SK-MEL-5 (cell line): ENCODE results near the gene SLC25A21. TPM values are rescaled to one million over a fixed set of nuclear protein-coding genes. Genes with fewer than 3 reads are reported as not detected.

Source experiments
- DNase-seq: peaks from one replicate; pipeline ENCODE4 v3.0.0-alpha.2; 2016; ENCODE audit warnings: low read depth, low spot score
- in situ Hi-C: cut with HindIII; loops from 2 replicates; pipeline ENCODE4 v1.10.0; 2016; ENCODE audit warnings: low sequenced_read_pairs, high pct_unique_total_duplicates, low pct_unique_long_range_greater_than_20kb
- total RNA-seq: library from RNA; depleted of rRNA; stranded (reverse); fragments of >200 nt; shearing (Covaris generic); gene quantifications from 2 replicates; pipeline ENCODE4 v1.2.3, GENCODE V29; 2014

SLC25A21 gene
- total RNA-seq, 1 experiment from 2014 or later: 1.8 TPM

DNA sequence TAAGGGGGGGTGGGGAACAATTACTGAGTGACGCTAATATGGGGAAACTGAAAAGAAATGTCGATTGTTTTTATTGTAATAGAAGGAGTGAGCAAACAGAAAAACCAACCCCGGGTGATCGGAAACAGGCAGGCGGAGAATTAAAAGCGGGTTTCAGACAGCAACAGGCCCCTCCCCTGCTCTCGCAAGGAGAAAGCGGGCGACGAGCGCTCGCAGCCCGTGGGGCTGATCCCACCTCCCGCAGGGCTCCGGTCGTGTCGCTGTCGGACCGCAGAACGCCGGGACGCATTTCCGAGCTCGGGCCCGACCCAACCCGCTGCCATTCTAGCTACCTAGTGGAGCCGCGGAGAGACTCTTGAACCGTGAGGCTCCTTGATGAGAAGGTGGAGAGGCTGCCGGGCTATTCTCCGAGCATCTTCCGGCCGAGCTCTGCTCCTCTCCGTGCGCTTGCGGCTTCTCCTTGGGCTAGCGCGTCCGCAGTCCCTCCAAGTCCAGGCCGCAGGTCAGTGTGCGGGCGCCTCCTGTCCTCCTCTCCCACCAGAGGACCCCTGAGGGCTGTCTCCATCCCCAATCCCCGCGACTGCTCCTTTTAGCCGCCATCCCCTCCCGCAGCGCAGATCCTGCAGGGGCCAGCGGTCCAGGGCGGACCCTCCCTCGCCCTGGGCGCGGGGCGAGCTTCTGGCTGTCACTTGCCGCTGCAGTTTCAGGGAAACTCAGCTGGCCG is 514.8 kb downstream of the SLC25A21 start:
- DNase-seq: no peak
- in situ Hi-C loops: no loop called here

DNA sequence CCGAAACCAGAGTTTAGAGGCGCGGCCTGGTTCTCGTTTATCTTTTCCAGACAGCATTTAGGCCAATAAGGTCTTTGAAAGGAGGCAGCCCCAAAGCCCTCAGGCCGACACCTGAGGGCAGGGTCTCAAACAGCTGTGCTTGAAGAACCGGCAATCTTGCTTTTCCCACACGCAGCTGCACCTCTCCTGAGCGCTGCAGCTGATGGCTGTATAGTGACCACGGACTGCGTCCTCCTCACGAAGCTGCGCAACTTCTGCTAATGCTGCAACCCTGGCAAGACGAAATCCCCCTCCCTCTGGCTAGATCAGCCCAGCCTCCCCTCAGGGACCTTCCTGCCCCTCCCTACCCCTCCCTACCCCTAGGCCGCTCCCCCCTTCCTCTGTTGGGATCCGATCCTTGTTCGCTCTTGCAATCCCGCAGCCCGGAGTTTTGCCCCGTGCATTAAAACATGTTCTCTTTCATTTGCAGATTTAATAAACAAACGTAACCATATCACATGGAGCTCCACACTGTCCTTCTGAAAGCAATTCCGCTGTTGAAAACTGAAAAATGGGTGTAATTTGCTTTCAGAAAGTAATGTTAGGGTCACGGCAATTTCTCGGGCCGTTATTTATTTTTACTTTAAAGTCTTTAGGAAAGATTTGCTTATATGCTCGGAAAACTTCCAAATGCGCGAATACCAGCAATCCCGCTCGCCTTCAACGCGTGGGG is 515.6 kb downstream of the SLC25A21 start:
- in situ Hi-C loops: no loop called here
- no peak for DNase-seq

DNA sequence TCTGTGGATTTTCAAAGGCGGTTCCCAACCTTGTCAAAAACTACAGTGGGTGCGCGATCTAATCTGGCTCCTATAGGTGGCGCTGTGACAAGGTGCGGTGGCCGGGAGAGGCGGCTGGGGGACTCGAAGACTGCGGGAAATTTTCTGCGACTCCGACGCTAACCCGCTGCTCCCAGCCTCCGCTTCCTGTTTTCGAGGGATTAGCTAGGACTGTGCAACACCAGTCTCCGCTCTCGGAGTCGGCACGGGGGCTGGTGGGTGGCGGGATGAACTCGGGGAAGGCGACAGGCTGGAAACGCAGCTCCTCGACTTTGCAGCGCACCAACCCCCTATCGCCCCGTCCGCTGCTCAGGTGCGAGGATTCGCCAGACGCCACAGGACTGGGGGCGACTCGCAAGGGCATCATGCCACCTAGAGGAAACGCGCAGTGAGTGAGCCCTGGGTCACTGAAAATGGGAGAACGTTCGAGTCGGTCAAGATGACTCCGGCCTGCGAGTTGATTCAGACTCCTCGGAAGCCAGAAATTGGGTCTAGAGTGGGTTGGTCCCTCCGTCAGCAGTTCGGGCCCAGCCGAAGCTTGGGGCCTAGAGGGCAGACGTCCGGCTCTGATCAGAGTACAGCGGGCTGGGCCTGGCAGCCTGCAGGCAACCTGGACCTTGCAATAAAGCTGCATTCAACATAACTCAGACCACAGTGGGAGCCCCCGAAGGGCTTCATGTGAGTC is 516.3 kb downstream of the SLC25A21 start:
- peak; percentile 56 for DNase-seq
- in situ Hi-C loops: no loop called here

DNA sequence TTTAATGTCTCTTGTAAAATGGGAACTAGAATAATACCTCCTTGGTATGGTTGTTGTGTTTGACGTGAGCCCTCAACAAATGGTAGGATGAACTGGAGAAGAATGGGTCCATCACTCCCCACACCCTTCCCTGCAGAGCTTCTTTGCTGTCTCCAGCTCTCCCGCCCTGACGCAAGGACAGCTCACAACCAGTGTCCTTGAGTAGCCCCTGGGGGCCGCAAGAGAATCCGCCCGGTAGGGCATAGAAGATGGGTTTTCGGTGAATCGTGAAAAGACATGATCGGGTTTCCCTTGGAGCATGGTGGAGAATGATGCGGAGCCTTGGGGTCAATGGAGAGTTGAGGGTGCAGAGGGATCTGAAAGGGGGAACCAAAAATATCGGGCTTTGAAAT is 516.8 kb downstream of the SLC25A21 start:
- in situ Hi-C loops: no loop called here
- DNase-seq: no peak

DNA sequence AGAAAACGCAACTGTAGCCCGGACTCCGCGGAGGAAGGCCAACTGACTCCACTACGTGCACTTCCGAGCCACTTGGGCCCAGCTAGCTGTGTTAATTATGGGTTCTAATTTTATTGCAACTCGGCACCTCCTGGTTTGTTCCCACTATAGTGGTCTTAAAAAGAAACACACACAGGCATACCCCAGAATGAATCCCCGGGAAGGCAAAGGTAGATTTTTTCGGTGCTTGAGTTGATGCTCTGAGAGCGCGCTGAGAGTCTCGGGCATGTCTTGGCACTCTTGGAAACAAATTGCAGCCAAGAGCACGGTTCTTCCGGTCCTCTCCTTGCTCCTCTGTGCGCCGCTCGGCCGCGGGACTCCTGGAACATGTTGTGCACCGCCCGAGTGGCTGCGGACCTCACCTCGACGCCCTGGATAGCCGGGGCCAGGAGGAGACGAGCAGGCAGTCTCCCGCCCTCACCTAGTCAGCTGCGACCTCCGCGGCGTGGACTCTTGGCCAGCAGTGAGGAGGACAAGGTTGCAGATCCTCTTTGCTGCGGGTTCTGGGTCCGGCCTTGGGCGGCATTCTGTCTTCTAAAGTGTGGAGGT is 517.5 kb downstream of the SLC25A21 start:
- DNase-seq: no peak
- in situ Hi-C loops: no loop called here

DNA sequence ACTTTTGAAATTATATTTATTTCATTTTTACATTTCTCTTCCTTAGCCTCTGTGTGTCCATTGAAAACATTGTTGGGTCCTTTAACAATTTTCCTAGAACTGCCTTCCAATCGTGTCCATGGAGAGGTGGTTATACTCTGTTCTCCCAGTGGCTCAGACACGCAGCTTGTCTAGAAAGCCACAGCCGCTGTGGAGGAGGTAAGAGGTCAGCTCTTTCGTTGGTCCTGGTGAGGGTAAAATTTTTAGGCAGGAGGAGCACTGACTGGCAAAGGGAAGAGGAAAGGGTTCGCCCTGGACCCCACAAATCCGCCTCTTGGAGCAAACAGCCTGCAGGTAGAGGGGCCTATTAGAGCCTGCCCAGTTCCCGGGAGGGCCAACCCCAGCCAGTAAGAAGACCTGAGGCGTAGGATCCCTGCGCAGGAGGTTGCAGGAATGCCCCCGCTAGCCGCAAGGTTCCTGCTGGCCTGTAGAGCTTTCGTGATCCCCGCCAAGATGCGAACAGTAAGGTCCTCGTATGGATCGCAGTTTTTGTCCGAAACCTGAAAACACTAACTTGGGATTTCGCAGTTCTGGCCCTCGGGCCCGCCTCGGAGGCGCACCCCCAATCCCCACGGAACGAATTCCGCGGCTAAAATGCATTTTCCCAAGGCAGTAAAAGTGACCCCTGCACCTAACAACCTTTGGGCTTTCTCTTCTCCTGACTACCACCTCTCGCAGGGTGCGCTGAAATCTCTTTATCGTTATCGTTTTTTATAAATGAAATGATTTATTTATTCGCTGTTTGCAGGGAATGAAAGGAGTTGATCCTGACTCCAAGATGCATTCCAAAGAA is 518.2 kb downstream of the SLC25A21 start:
- in situ Hi-C loops: no loop called here
- no peak for DNase-seq

DNA sequence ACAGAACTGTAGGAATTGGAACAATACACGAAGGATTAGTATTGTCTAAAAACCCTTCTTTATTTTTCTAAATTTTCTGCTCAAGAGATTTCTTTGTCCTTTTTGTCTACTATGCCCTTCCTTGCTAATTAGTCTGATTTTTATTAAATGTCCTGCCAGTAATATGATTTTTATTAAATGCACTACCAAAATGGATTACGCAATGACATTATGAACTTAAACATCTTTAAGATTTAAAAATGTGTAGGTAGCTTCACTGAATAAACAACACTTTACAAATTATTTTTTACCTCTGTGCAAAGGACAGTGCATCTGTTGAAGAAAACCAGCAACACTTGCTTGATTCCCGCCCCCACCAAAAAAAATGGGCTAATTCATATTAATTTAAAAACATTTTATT is 519.0 kb downstream of the SLC25A21 start:
- no peak for DNase-seq
- in situ Hi-C loops: no loop called here

DNA sequence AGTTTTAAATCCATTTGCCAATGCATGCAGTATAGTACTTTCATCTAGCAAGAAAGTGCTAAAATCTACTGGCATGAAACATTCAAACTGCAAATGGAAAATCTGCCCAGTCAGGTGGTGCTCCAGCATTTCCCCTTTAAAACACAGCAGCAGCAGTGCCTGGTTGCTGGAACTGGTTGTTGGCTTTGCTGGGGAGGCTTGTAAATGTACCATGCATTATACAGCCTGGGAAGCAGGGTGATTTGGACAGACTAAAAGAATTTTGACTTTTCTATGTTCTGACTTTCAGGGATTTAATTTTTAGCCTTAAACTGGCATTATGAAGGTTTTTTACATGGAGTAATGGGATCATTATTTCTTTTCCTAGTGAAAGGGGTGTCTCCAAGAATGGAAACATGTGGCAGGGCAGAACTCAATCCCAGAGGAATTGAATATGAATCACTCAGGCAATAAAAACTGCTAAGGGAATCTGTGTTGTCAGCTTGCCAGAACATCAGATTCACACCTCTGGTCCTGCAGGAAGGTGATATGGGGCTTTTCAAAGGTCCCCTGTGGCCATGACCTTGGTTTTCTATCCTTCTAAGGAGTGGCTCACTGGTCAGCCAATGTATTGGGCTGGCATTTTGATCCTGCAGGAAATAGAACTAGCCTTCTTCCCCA is 519.7 kb downstream of the SLC25A21 start:
- in situ Hi-C loops: no loop called here
- no peak for DNase-seq

DNA sequence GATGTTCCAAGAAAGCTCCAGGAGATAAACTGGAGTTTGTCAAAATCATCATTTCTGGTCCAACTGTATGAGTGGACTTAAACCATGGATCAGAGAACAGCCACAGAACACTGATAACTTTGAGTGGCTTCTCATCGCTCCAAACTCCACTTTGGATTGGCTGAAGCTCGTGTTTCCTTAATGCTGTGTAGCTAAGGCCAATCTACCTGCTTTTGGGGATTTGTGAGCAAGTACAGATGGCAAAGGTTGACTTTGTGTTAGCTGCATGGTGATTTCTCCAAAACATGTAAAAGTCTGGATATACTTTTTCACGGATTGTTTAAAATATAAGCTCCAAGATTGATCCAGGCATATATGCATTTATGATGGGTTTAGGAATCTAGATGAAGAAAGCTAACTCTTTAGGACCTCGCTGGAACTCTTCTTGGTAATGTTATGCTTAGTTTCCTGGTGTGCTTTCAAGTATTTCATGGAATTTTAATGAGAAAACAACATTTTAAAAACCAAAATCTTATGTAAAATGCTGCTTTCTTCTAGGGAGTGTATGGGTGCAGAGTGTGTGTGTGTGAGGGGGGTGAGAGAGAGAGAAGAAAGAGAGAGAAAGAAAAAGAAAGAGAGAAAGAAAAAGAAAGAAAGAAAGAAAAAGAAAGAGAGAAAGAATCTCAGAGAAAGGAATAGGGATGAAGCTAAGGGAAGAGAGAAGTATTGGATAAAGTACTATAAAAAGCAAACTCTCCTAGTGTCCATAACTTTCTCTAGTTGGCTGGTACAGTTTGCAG is 522.3 kb downstream of the SLC25A21 start:
- in situ Hi-C loops: loop anchor here (25.0 kb wide), 1 partner anchor 287 kb away; no protein-coding TSS in a partner anchor
- no peak for DNase-seq

DNA sequence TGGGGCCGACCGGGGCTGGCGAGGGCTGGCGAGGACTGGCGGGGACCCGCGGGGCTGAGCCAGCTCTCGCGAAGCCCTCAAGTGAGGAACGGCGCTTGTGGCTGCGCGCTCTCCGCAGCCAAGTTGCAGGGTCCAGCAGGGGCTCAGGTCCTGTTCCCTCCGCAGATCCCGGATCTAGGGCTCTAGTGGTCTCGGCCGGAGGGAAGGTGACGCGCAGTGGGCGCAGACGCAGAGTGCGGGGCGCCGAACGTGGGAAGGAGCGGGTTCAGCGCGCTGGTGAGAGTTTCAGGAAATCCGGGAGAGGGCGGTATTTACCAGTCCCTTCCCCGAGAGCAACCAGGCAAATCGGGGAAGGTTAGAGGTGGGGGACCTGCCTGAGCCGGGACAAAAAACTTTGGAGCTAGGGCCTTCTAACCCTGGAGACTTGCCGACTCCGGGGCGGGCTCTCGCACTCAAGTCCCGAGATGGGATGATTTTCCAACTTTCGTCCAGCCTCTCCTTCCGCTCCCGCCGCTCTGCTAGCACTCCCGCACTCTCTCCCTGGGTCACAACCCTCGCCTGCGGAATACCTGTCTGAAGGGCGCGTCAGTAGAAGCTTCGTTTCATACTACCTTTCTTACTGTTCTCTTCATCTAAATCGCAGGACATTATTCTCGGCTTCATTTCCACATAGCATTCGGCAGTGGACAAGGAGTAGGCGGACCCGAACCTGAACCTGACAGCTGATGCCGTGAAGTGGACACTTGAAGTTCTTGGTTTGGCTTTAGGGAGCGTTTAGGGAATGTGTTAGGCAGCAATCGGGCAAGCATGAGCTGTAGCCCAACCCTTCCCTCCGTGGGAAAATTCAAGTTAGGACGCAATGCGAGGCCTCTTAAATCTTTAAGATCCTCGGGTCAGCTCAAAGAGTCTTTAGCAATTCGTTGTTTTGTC is 524.3 kb downstream of the SLC25A21 start:
- DNase-seq: peak; percentile 64
- in situ Hi-C loops: loop anchor here (25.0 kb wide), 1 partner anchor 289 kb away; no protein-coding TSS in a partner anchor

DNA sequence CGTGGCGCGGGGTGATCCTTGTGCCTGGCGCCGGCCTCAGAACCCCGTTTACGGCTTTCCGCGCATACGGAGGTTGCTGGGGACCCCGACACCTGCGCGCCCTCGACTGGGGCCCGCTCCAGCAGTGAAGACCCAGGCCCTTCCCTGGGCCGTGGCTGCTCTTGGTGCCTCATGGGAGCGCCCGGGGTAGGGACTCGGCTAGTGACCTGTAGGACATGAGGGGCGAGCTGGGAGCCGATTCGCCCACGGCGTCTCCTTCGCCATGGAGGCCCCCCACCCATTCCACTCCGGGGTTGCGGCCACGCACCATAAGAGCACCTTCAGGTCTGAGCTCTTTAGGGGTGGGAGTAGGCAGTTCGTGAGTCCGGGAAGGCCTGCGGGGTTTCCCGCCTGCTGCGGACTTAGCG is 525.0 kb downstream of the SLC25A21 start:
- in situ Hi-C loops: loop anchor here (25.0 kb wide), 1 partner anchor 290 kb away; no protein-coding TSS in a partner anchor
- DNase-seq: no peak

DNA sequence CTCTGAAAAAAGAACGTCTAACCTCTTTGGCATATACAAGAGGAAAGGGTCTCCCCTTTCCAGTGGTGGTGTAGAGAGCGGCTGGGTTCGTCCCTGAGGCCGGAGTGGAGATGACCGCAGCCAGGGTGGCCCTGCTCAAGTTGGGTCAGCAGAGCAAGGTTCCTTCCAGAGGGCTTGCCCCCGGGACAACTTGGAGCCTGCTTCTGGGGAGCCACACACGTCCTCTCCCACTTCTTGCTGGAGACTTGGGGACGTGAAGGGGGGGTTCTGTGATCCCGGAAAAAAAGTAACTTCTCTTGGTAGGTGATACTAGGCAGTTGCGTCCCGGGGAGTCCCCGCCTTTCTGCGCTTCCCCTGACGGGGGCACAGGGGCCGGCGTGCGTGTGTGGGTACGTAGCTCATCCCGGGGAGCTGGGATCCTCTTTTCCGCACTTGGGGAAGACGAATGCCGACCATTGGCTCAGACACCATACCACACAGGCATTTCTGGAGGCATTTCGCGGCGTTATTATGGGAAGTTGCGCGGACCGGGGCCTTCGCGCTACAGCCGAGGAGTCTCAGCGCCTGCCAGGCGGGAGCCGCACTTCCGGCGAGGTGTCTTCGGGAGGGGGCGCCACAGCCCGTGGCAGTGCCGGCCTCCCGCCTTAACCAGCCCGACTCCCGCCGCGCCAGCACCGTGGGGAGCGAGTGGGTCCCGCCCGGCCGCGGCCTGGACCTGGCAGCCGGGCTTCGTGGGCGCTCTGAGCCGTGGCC is 525.6 kb downstream of the SLC25A21 start:
- no peak for DNase-seq
- in situ Hi-C loops: loop anchor here (25.0 kb wide), 1 partner anchor 290 kb away; no protein-coding TSS in a partner anchor

DNA sequence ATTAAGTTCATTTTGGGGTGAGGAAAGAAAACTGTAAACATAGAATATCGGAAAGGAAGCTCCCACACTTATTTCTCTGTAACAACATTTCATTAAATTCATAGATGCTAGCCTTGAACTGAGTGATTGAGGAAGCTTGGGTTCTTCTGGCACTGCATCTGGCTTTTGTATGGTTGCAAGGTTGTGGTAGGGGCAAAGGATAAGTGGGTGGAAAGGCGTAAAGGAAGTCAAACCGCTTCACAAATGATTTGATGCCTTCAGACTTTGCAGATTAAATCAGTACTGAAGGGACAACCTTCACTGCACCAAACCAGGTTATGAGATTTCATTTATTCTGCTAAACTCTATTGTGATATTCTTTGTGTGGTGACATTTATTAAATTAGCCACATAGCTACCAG is 538.8 kb downstream of the SLC25A21 start:
- in situ Hi-C loops: loop anchor here (25.0 kb wide), 1 partner anchor 304 kb away; no protein-coding TSS in a partner anchor
- DNase-seq: no peak
